Measurements from ENCODE around the gene CACNA2D3. TPM values are rescaled to one million over a fixed set of nuclear protein-coding genes. Genes with fewer than 3 reads are reported as not detected.

CACNA2D3 gene
- 3.6 TPM for total RNA-seq
- long read RNA-seq, partial matches to known transcripts, result 1 of 5 reads
- long read RNA-seq, other reads (novel, unspliced or antisense), result 4 of 5 reads

DNA sequence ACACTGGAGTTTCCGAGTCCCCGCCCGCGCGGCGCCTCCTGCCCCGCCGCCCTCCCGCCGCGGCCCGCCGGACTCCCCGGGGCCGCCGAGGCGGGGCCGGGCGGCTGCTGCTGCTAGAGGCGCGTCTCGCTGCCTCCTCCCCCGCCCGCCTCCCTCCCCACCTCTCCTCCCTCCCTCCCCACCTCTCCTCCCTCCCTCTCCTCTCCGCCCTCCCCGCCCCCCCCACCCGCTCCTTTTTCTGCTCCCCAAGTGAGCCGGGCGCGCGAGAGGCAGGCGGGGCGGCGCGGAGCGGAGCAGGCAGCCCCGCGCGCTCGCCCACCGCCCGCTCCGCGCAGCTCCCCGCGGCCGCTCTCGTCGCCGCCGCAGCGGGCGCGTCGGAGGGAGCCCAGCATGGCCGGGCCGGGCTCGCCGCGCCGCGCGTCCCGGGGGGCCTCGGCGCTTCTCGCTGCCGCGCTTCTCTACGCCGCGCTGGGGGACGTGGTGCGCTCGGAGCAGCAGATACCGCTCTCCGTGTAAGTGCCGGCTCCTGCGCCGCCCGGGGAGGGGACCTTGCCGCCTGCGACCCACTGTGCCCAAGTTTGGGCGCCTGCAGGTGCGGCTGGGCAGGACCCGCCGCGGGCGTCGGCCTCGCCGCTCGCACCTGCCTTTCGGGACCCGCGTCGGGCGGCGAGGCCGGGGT lies at the start of gene CACNA2D3:
Gene CACNA2D3 (plus strand): TSS at position 229 of the 679 bp plus-strand sequence.
- Histone ChIP-seq H3K27ac (no peak within 1 kb of the TSS), H3K36me3 (no peaks in the 10 kb centered on the region), H3K4me3 (peak within 1 kb of the TSS; percentile 56), H3K27me3 (ENCODE audit: low read depth) (peaks cover 40% of the 10 kb centered on the region), H3K9me3 (no peaks in the 10 kb centered on the region), H3K4me1 (peaks cover 12% of the 10 kb centered on the region)
- ATAC-seq, result peak; percentile 87 to 88
- DNase-seq, result peak; percentile 71
- TF ChIP-seq, protein P1, sequence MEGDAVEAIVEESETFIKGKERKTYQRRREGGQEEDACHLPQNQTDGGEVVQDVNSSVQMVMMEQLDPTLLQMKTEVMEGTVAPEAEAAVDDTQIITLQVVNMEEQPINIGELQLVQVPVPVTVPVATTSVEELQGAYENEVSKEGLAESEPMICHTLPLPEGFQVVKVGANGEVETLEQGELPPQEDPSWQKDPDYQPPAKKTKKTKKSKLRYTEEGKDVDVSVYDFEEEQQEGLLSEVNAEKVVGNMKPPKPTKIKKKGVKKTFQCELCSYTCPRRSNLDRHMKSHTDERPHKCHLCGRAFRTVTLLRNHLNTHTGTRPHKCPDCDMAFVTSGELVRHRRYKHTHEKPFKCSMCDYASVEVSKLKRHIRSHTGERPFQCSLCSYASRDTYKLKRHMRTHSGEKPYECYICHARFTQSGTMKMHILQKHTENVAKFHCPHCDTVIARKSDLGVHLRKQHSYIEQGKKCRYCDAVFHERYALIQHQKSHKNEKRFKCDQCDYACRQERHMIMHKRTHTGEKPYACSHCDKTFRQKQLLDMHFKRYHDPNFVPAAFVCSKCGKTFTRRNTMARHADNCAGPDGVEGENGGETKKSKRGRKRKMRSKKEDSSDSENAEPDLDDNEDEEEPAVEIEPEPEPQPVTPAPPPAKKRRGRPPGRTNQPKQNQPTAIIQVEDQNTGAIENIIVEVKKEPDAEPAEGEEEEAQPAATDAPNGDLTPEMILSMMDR (IDR thresholded peaks at IDR 0.05), result no peak
- intact Hi-C loops (cut with DNase I), result no loop called here

DNA sequence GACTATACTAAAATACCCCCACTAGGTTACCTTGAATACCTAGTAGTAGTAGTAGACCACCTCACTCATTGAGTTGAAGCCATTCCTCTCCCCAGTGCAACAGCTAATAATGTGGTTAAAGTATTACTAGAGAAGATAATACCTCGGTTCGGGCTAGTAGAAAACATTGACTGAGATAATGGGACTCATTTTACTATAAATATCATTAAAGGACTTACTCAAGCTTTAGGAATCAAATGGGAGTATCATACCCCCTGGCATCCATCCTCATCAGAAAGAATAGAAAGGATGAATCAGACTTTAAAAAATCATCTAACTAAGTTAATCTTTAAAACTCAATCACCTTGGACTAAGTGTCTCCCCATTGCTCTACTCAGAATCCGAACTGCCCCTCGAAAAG lies 49.0 kb upstream of the CACNA2D3 start:
- DNase-seq, result no peak
- Histone ChIP-seq H3K27ac (no peak overlapping the region), H3K27me3 (ENCODE audit: low read depth) (no peaks in the 10 kb centered on the region), H3K36me3 (no peaks in the 10 kb centered on the region), H3K4me3 (no peak overlapping the region), H3K4me1 (no peaks in the 10 kb centered on the region), H3K9me3 (peaks cover 12% of the 10 kb centered on the region)
- no peak for ATAC-seq
- TF ChIP-seq, protein P1 (IDR thresholded peaks at IDR 0.05), result no peak
- intact Hi-C loops (cut with DNase I), result no loop called here

DNA sequence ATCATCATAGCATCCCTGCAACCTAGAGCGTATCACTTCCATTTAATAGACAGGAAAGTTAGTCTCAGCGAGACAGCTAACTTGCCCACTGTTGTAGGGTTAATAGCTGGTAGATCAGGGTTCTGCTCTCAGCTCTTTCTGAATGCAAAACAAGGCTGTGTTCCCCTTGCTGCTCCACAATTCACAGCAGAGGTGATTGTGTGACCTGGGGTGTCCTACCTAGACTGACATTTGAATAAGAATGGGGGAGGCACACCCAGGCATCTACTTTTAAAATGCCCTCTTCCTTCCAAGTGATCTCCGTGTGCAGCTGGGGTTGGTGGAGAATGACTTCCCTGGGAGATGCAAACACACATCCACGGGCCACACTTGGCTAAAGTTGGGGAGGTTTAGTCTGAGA lies 43.0 kb upstream of the CACNA2D3 start:
- Histone ChIP-seq H3K4me3 (no peak overlapping the region), H3K27me3 (ENCODE audit: low read depth) (no peaks in the 10 kb centered on the region), H3K27ac (no peak overlapping the region), H3K36me3 (no peaks in the 10 kb centered on the region), H3K9me3 (no peaks in the 10 kb centered on the region), H3K4me1 (no peaks in the 10 kb centered on the region)
- DNase-seq (no peak), ATAC-seq (no peak)
- intact Hi-C loops (cut with DNase I), result no loop called here
- TF ChIP-seq, protein P1 (IDR thresholded peaks at IDR 0.05), result no peak

DNA sequence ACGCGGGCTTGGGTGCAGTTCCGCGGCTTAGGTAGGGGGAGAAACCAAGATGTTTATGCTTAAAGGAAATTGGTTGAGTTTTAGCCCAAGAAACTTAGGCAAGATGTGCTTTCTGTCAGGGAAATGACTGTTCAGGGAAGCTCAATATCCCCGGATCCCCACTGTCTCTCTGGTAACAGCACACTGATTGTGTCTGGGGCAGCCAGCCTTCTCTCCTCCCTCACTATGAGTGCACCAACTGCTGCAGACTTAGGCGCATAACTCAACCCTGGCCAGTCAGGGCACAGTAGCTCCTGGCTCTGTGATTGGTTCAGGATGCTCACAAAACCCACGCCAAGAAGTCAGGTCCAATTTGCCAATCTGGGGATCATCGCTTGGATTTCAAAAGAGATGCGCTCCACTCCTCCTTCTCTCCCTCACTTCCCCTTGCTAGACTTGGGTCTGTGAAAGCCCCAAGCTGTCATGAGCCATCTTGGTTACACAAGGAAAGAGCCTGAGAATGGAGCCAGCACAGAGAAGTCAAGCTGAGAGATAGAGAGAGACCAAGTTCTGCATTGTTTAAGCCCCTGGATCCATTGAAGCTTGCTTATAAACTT lies 42.5 kb upstream of the CACNA2D3 start:
- TF ChIP-seq, protein P1 (IDR thresholded peaks at IDR 0.05), result no peak

DNA sequence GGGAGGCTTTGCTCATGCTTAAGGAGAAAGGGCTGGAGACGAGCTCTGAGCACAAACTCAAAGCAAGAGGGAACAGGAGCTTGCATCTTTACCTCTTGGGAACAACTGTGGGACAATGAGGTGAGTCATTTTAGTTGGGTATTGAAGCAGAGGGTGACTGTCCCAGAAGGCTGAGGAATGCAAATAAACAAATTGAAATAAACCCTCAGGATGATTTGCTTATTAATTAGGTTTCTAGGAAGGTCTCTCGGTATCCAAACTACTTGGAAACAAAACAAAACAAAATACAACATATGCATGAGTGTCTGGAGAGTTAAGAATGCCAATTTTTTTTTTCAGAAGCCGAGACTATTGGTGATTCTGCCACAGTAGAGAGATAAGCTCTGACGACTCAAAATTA lies 38.4 kb upstream of the CACNA2D3 start:
- peaks cover 6% of the 10 kb centered on the region for H3K27me3 ChIP-seq (ENCODE audit: low read depth)
- no peak overlapping the region for H3K4me3 ChIP-seq
- no peaks in the 10 kb centered on the region for H3K9me3 ChIP-seq
- DNase-seq, result no peak
- H3K36me3 ChIP-seq, result no peaks in the 10 kb centered on the region
- intact Hi-C loops (cut with DNase I), result no loop called here
- TF ChIP-seq, protein P1 (IDR thresholded peaks at IDR 0.05), result no peak
- no peak for ATAC-seq
- no peak overlapping the region for H3K27ac ChIP-seq
- peaks cover 8% of the 10 kb centered on the region for H3K4me1 ChIP-seq

More for the DNA sequence above, 42.5 kb upstream of the CACNA2D3 start:
- no peaks in the 10 kb centered on the region for H3K27me3 ChIP-seq (ENCODE audit: low read depth)
- intact Hi-C loops (cut with DNase I), result no loop called here
- DNase-seq (no peak), ATAC-seq (no peak)
- H3K4me1 ChIP-seq, result no peaks in the 10 kb centered on the region
- no peak overlapping the region for H3K4me3 ChIP-seq
- no peaks in the 10 kb centered on the region for H3K9me3 ChIP-seq
- H3K27ac ChIP-seq, result no peak overlapping the region
- H3K36me3 ChIP-seq, result no peaks in the 10 kb centered on the region
